T1000 (cell line): ENCODE measurements around the gene RAB30.
"Not testable (repeated sequence)": the region's sequence is repeated elsewhere in the genome, so short reads cannot be mapped to it uniquely, and the experiment has no call there.

Experiments used
- DNase-seq: peaks from one replicate; lab custom pipeline; 2025; ENCODE audit warnings: mixed read lengths; lab: John Stamatoyannopoulos, UW

RAB30 gene

GRCh38 chr11:82981852-82982251 is 89.8 kb downstream of the RAB30 start:
- no peak for DNase-seq

- DNase-seq, result no peak
These were observed 90.8 kb downstream of the RAB30 start for GRCh38 chr11:82980947-82981346.

- DNase-seq, result no peak
These were observed 91.4 kb downstream of the RAB30 start for GRCh38 chr11:82980292-82980691.

DNA sequence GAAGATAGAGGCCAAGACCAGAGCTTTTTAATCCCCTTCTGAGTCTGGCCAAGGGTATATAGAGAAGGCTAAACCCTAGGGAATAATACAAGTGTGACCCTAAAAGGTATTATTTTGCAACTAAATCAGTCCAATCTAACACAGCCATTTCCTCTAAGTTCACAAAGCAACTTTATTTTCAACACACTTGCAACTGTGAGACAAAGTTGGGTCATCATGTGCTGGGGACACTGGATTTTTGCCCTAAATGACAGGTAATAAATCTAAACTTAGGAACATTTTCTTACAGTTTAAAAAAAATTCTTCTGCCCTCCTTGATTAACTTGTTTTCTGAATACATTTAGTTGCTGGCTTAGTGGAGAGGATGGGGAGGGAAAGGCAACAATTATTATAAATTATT is 91.9 kb downstream of the RAB30 start:
- DNase-seq, result no peak

DNA sequence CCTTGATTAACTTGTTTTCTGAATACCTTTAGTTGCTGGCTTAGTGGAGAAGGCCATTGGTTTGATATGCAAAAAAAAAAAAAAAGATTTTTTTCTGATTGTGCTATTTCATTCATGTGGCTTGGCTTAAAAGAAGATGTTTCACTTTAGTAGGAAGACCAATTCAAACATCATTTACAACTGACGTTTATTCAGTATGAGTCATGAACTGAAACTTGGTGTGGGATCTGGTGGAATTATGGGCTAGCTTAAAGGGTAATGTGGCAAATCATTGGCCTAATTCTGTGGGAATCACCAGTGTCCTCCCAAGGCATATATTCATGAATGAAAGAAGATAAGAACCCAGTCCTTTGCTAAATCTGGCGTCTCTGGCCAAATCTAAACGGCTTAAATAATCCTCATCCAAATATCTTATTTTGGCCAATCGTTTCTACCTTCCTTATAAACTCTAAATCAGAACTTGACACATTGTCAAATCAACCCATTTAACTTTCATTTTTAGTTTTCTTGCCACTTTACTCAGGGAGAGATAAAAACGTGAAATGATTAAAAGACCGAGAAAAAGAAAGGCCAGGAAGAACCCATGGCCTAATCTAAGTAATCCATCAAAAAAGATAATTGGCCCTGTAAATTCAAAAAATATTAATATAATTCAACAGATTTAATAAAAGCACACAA is 93.1 kb downstream of the RAB30 start:
- no peak for DNase-seq

DNA sequence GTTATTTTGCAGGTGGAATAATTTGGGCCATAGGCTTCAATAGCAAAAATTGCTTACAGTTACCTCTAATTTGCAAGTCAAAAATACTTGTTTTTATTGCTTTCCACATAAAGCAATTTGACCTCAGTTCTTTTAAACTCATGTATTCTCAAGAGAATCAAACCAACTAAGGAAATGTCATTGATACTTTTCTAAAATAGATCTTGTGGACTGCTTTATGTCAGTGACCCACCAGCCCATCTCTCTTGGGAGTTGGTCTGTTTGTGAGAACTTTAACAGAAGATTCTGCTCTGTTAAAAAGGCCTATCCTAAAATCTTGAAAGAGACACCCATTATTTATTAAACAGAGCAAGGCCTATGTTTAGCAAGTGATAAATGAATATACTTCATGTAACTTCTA is 94.9 kb downstream of the RAB30 start:
- no peak for DNase-seq

- no peak for DNase-seq
These were observed 95.8 kb downstream of the RAB30 start for GRCh38 chr11:82975882-82976281.

DNA sequence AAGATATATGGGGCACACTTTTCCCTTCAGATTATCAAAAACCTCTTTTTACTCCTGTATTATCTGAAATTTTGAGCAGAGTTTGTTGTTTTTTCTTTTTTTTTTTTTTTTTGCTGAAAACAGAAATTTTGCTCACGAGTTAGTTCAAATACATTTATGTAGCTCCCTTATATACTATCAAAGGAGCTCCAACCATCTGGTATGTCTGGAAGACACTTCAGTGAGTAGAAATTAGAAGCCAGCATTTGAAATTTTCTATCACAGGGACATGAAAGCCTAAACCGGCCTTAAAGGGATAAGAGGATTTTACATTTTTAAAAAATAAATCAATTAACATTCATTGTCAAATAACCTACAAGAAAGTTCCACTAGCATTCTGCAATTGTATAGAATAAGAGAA is 96.8 kb downstream of the RAB30 start:
- DNase-seq, result no peak

GRCh38 chr11:82974135-82974534 is 97.6 kb downstream of the RAB30 start:
- DNase-seq, result no peak

GRCh38 chr11:82972103-82972502 is 99.6 kb downstream of the RAB30 start:
- no peak for DNase-seq

- not testable (repeated sequence) for DNase-seq
These were observed 100.2 kb downstream of the RAB30 start for GRCh38 chr11:82971519-82971946.

DNA sequence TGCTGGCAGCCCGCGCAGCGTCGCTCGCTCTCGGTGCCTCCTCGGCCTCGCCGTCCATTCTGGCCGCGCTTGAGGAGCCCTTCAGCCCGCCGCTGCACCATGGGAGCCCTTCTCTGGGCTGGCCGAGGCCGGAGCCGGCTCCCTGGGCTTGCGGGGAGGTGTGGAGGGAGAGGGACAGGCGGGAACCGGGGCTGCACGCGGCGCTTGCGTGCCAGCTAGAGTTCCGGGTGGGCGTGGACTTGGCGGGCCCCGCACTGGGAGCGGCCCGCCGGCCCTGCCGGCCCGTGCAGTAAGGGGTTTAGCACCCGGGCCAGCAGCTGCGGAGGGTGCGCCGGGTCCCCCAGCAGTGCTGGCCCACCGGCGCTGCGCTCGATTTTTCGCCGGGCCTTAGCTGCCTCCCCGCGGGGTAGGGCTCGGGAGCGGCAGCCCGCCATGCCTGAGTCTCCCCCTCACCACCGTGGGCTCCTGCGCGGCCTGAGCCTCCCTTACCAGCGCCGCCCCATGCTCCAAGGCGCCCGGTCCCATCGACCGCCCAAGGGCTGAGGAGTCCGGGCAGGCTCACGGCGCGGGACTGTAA is 101.1 kb downstream of the RAB30 start:
- DNase-seq, result not testable (repeated sequence)

- no peak for DNase-seq
These were observed 101.9 kb downstream of the RAB30 start for GRCh38 chr11:82969811-82970210.

GRCh38 chr11:82967381-82967780 is 104.3 kb downstream of the RAB30 start:
- no peak for DNase-seq

- DNase-seq, result not testable (repeated sequence)
These were observed 109.7 kb downstream of the RAB30 start for GRCh38 chr11:82962021-82962420.

GRCh38 chr11:82960779-82961143 is 110.9 kb downstream of the RAB30 start:
- DNase-seq, result no peak

DNA sequence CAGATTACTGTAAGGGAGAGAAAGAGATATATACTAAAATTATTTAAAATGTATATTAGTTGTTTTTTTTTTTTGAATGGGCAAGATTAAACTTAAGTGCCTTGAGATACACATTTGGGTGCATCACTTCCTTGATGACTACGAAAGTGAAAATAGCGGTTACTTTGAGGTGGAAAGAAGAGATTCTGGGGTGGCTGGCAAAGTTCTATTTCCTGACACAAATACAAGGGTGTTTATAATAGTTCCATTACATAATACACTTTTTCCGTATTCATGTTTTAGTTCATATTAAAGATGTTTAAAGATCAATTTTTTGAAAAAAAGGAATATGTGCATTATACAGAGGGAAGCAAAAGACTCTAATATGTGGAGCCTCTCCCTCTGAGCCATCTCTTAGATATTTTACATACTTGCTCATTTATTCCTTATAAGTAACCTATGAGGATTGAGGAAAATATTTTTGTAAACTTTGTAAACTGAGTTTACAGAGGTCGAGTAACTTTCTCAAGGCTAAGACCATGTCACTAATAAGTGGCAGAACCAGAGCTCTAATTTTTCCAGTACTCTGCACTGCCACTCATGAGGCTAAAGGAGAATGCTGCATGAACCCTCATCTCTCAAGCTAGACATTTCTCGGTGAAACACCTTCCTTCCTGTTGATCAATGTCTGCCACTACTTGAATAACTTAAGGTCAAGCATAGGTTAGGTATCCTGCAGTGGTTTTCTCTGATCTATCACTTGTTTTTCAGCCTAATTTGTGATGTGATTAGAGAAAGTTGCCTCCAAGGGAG is 111.5 kb downstream of the RAB30 start:
- no peak for DNase-seq

DNA sequence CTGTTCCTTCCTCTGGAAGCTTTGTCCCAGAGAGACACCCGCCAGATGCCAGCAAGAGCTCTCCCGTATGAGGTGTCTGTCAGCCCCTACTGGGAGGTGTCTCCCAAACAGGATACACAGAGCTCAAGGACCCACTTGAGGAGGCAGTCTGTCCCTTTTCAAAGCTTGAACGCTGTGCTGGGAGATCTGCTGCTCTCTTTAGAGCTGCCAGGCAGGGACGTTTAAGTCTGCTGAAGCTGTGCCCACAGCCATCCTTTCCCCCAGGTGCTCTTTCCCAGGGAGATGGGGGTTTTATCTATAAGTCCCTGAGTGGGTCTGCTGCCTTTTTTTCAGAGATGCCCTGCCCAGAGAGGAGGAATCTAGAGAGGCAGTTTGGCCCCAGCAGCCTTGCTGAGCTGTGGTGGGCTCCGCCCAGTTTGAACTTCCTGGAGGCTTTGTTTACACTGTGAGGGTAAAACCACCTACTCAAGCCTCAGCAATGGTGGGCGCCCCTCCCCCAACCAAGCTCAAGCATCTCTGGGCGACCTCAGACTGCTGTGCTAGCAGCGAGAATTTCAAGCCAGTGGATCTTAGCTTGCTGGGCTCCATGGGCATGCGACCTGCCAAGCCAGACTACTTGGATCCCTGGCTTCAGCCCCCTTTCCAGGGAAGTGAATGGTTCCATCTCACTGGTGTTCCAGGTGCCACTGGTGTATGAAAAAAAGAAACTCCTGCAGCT is 115.8 kb downstream of the RAB30 start:
- DNase-seq, result not testable (repeated sequence)

- not testable (repeated sequence) for DNase-seq
These were observed 121.2 kb downstream of the RAB30 start for GRCh38 chr11:82950502-82950901.

DNA sequence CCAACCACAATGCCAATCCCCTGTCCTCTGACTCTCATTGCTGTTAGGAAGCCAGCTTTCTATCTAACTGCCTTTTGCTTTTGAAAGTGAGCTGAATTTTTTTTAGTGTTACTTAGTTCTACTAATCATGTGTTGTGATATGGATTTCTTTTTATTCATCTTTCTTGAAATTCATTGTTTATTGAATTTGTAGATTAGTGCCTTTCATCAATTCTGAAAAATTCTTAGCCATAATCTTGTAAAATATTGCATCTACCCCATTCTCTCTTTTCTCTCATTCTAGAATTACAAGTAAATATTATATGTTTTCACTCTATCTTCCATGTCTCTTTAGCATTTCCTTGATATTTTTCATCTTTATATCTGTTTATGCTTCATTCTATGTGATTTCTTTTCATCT is 122.3 kb downstream of the RAB30 start:
- DNase-seq, result no peak

DNA sequence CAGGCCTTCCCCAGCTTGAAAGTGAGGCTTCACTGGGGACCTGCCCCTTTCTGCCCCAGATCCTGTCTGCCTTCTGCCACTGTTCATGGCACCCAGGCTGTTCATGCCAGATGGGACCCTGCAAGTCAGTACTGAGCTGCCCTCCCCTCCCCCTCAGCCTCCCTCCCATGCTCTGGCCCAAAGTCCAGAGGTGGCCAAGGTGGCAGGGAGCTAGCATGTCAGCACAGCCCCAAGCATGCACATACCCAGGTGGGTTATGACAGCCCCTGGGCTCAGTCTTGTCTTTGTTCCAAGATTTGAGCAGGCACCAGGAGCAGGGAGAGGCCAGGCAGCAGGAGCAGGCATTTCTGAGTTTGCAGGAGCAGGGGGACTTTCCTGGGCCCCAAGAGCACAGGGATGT is 126.0 kb downstream of the RAB30 start:
- no peak for DNase-seq

- DNase-seq, result not testable (repeated sequence)
These were observed 126.7 kb downstream of the RAB30 start for GRCh38 chr11:82945041-82945440.

GRCh38 chr11:82944198-82944597 is 127.5 kb downstream of the RAB30 start:
- no peak for DNase-seq
